ENCODE data around the gene CAMK2N2.

DNA sequence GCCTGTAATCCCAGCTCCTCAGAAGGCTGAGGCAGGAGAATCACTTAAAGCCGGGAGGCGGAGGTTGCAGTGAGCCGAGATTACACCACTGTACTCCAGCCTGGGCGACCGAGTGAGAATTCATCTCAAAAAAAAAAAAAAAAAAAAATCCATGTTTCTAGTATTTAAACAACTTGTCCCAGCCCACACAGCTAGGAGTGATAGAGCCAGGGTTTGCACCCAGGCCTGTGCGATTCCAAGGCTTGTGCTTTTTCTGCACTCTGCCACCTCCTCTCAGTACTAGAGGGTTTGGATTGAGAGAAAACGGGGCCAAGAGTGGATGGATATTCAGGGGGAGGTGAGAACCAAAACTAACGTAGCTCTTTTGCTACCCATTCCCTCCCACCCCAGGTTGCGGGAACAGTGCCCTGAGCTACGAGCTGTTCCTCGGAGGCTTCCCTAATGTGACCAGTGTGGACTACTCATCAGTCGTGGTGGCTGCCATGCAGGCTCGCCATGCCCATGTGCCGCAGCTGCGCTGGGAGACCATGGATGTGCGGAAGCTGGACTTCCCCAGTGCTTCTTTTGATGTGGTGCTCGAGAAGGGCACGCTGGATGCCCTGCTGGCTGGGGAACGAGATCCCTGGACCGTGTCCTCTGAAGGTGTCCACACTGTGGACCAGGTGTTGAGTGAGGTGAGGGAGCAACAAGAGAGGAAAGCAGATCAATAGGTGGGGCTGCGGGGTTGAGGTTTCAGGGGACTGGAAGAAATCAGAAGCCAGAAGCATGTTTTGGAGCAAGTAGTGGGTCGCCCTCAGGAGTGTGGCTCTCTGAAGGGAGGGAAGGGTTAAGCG lies 4.1 kb downstream of the CAMK2N2 start:
- TF ChIP-seq EZH2 (optimal IDR thresholded peaks at IDR 0.05; ENCODE audit: low read depth, low read length), result no peak
- TF ChIP-seq, protein P1, sequence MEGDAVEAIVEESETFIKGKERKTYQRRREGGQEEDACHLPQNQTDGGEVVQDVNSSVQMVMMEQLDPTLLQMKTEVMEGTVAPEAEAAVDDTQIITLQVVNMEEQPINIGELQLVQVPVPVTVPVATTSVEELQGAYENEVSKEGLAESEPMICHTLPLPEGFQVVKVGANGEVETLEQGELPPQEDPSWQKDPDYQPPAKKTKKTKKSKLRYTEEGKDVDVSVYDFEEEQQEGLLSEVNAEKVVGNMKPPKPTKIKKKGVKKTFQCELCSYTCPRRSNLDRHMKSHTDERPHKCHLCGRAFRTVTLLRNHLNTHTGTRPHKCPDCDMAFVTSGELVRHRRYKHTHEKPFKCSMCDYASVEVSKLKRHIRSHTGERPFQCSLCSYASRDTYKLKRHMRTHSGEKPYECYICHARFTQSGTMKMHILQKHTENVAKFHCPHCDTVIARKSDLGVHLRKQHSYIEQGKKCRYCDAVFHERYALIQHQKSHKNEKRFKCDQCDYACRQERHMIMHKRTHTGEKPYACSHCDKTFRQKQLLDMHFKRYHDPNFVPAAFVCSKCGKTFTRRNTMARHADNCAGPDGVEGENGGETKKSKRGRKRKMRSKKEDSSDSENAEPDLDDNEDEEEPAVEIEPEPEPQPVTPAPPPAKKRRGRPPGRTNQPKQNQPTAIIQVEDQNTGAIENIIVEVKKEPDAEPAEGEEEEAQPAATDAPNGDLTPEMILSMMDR (IDR thresholded peaks at IDR 0.05; ENCODE audit: low read length), result no peak
- no peak for TF ChIP-seq EZH2phosphoT487 (IDR thresholded peaks at IDR 0.05; ENCODE audit: low read length)

All from MM.1S (cell line).